Left ventricle myocardium inferior (tissue), 1 donor: Measurements from ENCODE around the gene GPHA2. TPM values are rescaled to one million over a fixed set of nuclear protein-coding genes. Genes with fewer than 3 reads are reported as not detected.

Source experiments
- DNase-seq: peaks from one replicate; pipeline ENCODE4 v3.0.0-alpha.2; 2020
- H3K27ac ChIP-seq: fragments of 200-600 bp; replicated peaks from 2 replicates; pipeline ENCODE4 v1.8.0; 2021
- H3K27me3 ChIP-seq: fragments of 200-600 bp; 2 replicates; pipeline ENCODE4 v1.8.0; 2021; ENCODE audit warnings: low read depth
- H3K36me3 ChIP-seq: fragments of 200-600 bp; 2 replicates; pipeline ENCODE4 v1.8.0; 2021
- H3K4me1 ChIP-seq: fragments of 200-600 bp; 2 replicates; pipeline ENCODE4 v1.8.0; 2021
- H3K4me3 ChIP-seq: fragments of 200-600 bp; 2 replicates; pipeline ENCODE4 v1.8.0; 2021; ENCODE audit warnings: mild to moderate bottlenecking, moderate library complexity
- H3K9me3 ChIP-seq: fragments of 200-600 bp; replicated peaks from 2 replicates; pipeline ENCODE4 v1.8.0; 2021
- CTCF ChIP-seq: fragments of 200-600 bp; IDR thresholded peaks from 2 replicates; pipeline ENCODE4 v1.8.0; 2021; ENCODE audit warnings: antibody characterized with exemption, mild to moderate bottlenecking, borderline replicate concordance
- intact Hi-C: fragments of 100-400 bp; cut with micrococcal nuclease; formaldehyde crosslinking; loops from one replicate; pipeline ENCODE4 v1.11.0; 2022
- total RNA-seq: library from RNA; stranded (reverse); fragmentation: NEBNext Ultra II Directional; extraction: Animal tissue kit (Norgen Biotek cat#: 25700); gene quantifications from one replicate; pipeline ENCODE4 v1.2.1, GENCODE V29; 2021
- donor health status: DM: no; HTN: yes; CAD: no; lungs with severe emphysema.

Gene GPHA2
- total RNA-seq, 1 donor from 2014 or later = not detected

- intact Hi-C loops = loop anchor here (2.0 kb wide), 1 partner anchor 47 kb away; no protein-coding TSS in a partner anchor
- no peak for DNase-seq
- no peak overlapping the region for H3K4me3 ChIP-seq
- H3K9me3 ChIP-seq = no peaks in the 10 kb centered on the region
- H3K4me1 ChIP-seq = peaks cover 50% of the 10 kb centered on the region
- H3K27ac ChIP-seq = peak overlapping the region; percentile 79
- no peaks in the 10 kb centered on the region for H3K27me3 ChIP-seq
- peaks cover 29% of the 10 kb centered on the region for H3K36me3 ChIP-seq
- TF ChIP-seq CTCF = no peak
Observed at GRCh38 chr11:64893194-64894069, 42.3 kb downstream of the GPHA2 start.

DNA sequence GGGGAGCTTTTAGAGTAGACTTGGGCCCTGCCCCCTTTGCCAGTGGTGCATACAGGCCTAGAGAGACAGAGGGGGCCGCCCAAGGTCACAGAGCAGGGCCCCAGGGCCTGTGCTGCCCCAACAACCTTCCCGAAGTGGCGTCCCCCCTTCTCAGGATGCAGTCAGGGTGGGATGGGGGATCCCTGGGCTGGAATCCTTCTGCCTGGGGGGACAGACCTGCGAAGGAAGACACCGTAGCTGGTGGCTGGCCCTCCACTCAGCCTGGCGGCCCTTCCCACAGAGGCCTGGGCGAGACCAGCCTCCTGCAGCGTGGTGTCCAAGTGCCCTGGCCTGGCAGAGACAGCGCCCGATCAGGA lies 42.9 kb downstream of the GPHA2 start:
- H3K27me3 ChIP-seq = no peaks in the 10 kb centered on the region
- peaks cover 23% of the 10 kb centered on the region for H3K36me3 ChIP-seq
- intact Hi-C loops = no loop called here
- no peak for DNase-seq
- peak overlapping the region; percentile 79 for H3K27ac ChIP-seq
- H3K9me3 ChIP-seq = no peaks in the 10 kb centered on the region
- H3K4me1 ChIP-seq = peaks cover 56% of the 10 kb centered on the region
- no peak overlapping the region for H3K4me3 ChIP-seq
- TF ChIP-seq CTCF = no peak

DNA sequence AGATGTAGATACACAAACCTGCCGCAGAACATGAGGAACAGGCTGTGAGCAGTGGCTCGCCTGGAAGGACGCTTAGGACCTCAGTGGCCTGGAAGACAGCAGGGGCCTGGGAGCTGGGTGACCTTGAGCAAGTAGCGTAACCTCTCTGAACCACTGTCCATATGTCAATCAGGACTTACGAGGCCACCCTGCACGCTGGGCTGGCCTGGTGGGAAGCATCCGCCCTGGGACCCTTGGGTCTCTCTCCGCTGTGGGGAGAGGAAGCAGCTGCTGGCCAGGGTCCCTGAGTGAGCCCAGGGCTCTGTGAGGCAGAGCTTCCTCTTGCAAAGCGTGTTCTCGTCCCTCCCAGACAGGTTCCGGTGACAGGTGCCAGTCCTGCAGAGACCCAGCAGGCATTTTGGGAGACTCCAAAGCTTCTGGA lies 43.3 kb downstream of the GPHA2 start:
- intact Hi-C loops = no loop called here
- H3K27me3 ChIP-seq = no peaks in the 10 kb centered on the region
- peaks cover 19% of the 10 kb centered on the region for H3K36me3 ChIP-seq
- H3K4me1 ChIP-seq = peaks cover 60% of the 10 kb centered on the region
- H3K9me3 ChIP-seq = no peaks in the 10 kb centered on the region
- H3K27ac ChIP-seq = peak overlapping the region; percentile 79
- H3K4me3 ChIP-seq = no peak overlapping the region
- DNase-seq = peak; percentile 46
- no peak for TF ChIP-seq CTCF

DNA sequence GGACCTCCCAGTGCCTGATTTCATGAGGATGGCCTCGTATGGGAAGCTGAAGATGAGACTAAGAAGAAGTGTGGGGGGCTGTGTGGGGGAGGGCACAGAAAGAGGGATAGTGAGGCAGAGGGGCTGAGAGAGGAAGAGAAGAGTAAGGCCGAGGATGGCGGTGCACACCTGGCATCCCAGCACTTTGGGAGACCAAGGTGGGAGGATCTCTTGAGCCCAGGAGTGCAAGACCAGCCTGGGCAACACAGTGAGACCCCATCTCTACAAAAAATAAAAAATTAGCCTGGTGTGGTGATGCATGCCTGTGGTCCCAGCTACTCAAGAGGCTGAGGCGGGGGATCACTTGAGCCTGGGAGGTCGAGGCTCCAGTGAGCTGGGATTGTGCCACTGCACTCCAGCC lies 43.8 kb downstream of the GPHA2 start:
- intact Hi-C loops = no loop called here
- peaks cover 13% of the 10 kb centered on the region for H3K36me3 ChIP-seq
- no peak overlapping the region for H3K4me3 ChIP-seq
- H3K27ac ChIP-seq = peak overlapping the region; percentile 79
- no peaks in the 10 kb centered on the region for H3K27me3 ChIP-seq
- no peaks in the 10 kb centered on the region for H3K9me3 ChIP-seq
- no peak for DNase-seq
- peaks cover 63% of the 10 kb centered on the region for H3K4me1 ChIP-seq
- no peak for TF ChIP-seq CTCF

DNA sequence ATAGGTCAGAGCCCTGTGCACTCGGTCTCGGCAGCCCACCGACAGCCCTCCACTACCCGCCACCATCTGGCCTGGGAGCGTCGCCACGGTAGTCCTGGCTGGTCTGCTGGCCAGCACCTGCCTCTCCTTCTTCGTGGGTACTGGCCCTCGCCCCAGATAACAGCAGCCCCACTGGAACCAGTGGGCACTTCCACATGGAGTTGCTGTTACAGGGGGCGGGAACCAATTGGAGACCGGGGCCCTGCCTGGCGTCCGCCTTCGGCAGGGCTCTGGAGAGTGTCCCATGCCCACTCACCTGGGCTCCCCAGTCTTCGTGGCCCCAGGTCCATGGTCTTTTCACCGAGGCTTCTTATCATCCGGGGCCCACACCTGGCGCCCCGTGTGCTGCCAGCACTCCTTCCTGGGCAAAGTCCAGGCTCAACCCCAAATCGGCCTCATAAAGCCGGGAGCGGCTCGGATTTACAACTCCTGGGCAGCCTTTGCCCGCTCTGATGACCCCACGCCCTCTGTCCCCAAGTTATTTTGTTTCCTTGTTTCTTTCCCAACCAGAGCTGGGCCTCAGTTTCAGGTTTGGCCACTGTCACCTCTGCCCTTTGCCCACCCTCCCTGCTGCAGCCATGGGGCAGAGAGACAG lies 44.4 kb downstream of the GPHA2 start:
- H3K27me3 ChIP-seq = no peaks in the 10 kb centered on the region
- H3K4me3 ChIP-seq = no peak overlapping the region
- peak overlapping the region; percentile 79 for H3K27ac ChIP-seq
- H3K36me3 ChIP-seq = peaks cover 8% of the 10 kb centered on the region
- H3K9me3 ChIP-seq = no peaks in the 10 kb centered on the region
- intact Hi-C loops = no loop called here
- no peak for DNase-seq
- H3K4me1 ChIP-seq = peaks cover 63% of the 10 kb centered on the region
- no peak for TF ChIP-seq CTCF
